HG03558 (cell line): ENCODE measurements around the gene CTBP1.

Source experiments
- ATAC-seq: cut with Tn5 transposase; IDR thresholded peaks from one replicate; pipeline ENCODE4 v1.9.1; 2021; ENCODE audit warnings: moderate number of reproducible peaks; ENCODE audit not compliant: unreplicated experiment; ENCODE audit errors: extremely low read depth

Gene CTBP1

DNA sequence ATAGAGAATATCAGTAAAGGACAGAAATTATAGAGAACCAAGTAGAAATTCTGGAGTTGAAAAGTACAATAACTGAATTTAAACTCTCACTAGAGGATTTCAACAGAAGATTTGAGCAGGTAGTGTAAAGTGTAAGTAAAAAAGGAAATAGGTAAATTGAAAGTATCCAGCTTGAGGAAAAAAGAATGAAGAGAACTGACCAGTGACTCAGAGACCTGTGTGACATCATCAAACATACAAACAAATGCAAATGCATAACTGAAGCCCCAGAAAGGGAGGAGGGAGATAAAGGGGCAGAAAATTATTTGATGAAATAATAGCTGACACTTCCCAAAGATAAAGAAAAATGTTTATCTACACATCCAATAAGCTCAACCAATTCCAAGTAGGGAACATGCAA lies 68.3 kb downstream of the CTBP1 start:
- no peak for ATAC-seq

DNA sequence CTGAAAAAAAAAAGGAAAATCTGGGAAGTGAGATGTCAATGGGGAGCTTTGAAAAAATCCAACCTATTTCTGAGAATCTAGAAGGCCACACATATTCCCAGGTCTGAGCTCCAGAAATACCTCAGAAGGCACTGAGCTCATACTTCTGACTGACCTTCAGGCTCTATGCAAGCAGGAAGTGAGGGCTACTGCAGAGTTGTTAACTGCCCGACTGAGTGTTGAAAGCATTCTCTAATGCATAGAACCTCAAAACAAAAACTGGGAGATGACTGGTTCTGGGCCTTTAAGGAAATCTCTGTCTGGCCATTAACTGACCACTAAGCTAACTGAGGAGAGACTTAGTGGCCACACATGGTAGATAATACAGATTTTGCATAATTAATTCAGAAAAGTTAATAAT lies 69.0 kb downstream of the CTBP1 start:
- ATAC-seq = no peak

DNA sequence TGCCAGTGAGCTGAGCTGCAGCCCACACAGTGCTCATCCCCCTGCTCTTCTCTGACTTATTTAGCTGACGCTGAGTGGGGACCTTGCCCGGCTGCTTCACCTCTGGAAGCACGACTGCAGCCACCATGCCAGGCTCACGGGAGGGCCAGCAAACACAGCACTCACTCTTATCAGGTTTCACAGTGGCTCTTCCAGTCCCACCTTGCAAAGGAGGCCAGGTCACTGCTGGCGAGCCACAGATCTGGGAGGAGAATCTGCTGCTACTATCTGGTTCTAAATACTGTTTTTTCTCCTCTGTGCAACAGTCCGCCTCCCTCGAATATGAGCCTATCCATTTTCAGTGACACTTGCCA lies 69.9 kb downstream of the CTBP1 start:
- no peak for ATAC-seq

DNA sequence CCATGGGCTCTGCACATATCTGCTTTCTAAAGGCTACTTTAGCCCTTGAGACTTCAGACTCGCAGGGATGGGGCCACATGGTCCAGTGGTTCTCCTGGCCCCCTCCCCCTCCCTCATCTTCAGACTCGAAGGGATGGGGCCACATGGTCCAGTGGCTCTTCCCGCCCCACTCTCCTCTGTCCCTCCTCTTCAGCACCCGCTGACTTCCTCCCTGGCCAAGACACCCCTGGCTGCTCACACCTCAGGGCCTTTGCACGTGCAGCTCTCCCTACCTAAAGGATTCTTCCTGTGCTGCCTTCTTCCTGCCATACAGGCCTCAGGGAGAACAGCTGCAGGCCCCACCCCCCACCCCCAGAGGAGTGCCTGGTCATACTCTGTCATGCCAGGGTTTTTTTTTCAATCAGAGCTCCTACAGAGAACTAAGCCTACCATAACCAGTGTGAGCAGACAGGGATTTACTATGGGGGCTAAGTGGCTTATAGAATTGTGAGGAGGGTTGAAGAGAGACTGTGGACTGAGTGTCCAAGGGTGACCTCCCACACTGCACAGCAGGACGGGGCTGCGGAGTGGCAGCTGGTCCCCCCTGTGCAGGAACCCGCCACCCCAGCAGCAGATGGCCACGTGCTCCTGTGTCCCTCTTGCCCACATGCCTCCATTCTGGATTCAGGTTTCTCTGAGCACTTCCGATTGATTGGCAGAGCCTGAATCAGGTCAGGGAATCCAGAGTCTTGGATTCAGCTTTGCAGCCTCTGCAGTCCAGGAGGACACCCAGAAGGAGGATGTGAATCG lies 70.4 kb downstream of the CTBP1 start:
- ATAC-seq = no peak

DNA sequence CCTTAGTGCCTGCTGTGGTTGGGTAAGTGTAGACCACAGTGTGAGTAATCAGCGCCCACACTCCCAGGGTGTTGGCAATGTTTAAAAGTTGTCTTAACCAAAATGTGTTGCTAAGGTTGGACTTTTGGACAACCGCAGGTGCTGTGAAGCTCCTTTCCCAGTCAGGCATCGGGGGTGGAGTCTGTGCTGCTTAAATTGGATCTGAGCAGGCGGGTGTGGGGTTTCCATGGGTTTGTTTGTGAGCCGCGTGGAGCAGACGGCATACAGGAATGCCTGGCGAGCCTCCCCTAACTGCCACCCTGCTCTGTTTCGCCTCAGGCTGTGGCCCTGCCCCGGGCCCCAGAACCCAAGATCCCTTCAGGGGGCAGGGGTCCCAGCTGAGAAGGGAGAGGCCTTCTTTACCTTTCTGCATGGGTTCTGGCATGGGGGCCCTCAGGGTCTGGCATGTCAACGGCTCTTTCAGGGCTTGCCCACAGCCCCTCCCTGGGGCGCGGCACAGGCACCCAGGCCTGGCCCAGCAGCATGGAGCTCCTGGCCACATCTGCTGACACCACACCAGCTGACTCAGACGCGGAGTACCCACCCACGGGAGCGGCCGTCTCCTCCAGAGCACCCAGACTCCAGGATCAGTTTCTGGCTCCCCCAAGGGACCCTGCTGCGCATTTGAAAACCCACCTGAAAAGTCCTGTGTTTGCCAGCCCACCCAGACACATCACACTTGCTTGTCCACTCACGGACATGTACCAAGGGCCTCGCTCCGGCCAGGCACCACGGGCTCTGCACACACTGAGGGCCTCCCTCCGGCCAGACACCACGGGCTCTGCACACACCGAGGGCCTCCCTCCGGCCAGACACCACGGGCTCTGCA lies 71.4 kb downstream of the CTBP1 start:
- ATAC-seq = no peak

GRCh38 chr4:1176398-1177273 lies 72.3 kb downstream of the CTBP1 start:
- no peak for ATAC-seq

DNA sequence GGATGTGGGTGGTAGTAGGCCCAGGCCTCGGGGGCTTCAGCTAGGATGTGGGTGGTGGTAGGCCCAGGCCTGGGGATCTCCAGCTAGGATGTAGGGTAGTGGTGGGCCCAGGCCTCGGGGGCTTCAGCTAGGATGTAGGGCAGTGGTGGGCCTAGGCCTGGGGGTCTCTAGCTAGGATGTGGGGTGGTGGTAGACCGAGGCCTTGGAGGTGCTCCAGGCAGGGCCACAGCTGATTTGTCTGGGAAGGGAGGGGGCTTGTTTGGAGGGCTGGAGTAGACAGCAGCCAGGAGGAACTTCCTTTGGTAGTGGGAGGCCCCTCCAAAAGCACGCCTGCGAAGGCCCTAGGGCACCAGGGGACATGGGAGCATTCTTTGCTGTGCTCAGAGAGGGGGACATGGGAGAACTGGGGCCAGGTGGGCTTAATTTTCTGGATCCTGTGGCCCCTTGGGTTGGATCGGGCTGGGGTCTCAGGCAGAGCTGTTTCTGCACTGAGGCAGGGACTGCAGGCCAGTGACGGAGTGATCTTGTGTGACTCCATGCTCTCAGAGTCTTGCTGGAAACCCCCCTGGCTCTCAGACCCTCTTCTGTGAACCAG lies 73.2 kb downstream of the CTBP1 start:
- ATAC-seq = no peak

GRCh38 chr4:1174941-1175634 lies 73.8 kb downstream of the CTBP1 start:
- no peak for ATAC-seq

DNA sequence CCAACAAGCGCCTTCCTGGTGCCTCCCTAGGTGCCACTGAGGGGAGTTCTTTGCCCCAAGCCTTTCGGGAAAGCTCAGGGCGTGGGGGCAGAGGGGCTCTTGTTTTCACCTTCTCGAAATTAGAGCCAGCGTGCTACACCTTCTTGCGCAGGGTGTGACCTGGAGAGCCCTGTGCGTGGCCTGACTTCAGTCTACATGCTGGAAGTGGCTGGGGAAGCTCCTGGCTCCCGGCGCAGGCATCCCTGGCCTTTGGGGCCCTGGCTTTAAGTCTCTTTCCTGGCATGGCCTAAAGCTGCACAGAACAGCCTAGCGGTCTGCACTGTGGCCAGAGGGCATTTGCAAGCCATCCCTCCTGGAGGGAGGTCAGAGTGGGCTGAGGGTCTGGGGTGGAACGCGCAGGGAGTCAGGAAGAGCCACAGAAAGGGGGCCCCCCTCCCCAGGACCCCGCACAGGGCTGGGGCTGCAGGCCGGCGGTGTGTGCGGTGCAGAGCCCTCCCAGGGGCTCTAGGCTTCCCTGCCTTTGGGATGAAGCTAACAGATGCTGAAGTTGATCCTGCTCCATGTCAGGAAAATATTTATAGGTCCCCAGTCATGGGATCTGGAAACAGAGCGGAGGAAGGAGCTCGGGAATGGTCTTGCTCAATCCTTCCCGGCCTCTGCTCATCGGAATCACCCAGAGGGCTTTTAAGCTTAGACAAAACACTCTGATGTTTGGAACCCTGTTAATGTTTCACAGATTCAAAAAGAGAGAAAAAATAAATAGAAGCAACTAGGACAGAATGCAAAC lies 75.8 kb downstream of the CTBP1 start:
- ATAC-seq = no peak

GRCh38 chr4:1172228-1172851 lies 76.6 kb downstream of the CTBP1 start, which contains the start of gene SPON2:
Gene SPON2 (minus strand): TSS chr4:1172583.
- ATAC-seq = no peak

DNA sequence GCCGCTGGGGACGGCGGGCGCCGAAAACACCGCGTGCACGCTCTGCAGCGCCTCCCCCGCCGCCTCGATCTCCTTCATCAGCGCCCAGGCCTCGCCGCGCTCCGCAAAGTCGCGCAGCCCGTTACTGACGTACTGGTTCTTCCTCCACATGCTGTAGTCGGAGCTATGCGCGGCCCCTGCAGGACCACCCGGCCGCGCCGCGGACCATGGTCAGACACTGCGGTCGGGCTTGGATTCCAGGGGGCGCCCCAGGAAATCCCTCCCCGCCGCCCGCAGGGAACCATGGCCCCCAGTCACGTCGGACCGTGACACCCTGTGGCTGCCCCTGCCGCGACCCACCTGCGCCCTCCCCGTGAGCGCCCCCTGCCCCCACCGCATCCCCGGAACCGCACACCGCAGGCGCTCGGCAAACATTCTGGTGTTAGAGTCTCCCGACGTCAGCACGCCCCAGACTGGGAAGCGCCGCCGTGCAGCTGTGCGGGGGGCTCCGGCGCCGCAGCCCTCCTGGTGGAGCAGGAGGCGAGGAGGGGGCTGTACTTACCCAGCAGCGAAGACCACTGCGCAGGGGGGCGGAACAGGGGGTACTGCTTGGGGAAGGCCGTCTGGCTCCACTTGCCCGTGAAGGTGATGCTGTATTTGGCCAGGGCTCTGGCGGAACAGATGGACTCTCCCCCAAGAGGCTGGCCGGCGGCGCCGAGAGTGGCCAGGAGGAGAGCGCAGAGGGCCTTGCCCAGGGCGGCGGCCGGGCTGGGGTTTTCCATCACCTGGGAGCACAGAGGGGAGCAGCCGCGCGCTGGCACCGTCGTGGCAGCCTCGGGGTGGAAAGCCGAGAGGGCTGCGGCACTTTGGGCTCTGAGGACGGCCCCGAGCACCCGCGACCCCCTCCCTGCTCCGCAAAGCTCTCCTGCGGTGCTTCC lies 77.4 kb downstream of the CTBP1 start:
- no peak for ATAC-seq

GRCh38 chr4:1170976-1171310 lies 78.0 kb downstream of the CTBP1 start:
- ATAC-seq = no peak

DNA sequence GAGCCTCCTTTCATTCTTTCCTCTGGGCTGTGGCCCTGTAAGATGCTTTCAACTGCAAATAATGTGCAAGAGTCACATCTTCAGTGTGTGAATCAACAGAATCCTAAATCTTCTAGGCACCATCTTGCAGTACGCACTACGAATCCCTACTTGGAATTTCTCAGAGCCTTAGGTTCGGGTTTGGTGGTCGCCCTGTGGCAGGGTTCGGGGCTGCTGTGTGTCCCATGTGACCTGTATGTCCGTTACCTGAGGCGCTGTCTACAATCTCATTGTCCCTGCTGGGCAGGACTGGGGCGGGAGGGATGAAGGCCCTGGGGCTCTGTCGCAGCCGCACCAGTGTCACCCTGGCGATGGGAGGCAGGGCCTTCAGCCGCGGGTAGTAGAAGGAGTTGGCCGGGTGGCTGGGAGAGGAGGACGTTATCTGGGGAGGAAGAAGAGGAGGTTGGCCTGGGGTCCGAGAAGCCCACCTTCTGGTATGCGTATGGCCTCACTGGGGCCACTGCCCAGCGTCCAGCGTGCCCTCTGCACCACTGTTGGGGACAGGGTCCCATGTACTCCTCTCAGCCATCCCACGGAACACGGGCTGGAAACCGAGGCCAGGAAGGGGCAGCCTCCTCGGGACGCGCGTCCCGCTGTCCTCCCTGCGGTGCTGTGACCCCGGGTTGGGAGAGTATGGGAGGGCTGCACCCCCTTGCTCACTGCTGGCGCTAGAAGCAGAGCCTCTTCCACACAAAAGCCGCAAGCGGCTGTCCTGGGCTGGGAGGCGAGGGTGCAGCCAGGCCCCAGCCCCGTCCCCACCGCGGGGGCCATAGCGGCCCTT lies 78.6 kb downstream of the CTBP1 start:
- ATAC-seq = no peak

DNA sequence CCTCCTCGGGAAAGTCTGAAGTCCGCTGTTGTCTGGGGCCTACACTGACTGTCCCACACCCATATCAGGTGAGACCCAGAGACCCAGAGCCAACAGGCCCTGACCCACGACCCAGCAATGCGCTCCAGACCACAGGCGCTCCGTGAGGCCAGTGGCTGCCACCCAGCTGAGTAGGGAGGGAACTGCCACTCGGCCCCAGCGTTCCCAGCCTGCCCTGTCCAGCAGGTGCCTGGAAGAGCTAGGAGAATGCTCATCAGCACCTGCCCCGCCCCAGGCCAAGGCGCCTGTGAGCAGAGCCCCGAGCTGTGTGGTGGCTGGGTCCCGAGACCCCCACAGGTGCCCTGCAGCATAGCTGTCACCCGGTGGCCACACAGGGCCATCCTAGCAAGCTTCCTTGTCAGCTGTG lies 79.2 kb downstream of the CTBP1 start:
- no peak for ATAC-seq

- no peak for ATAC-seq
Observed at GRCh38 chr4:1169171-1169671, 79.7 kb downstream of the CTBP1 start.
